ENCODE measurements around the gene ERBB4. TPM values are rescaled to one million over a fixed set of nuclear protein-coding genes. Genes with fewer than 3 reads are reported as not detected.
"Not testable (repeated sequence)": the region's sequence is repeated elsewhere in the genome, so short reads cannot be mapped to it uniquely, and the experiment has no call there.

ERBB4 gene
- total RNA-seq, 1 experiment from 2014 or later: 0.15 TPM

- no peaks in the 10 kb centered on the region for H3K27me3 ChIP-seq (ENCODE audit: control insufficient read depth, insufficient read depth, low read length)
- H3K4me1 ChIP-seq (ENCODE audit: control insufficient read depth, insufficient read depth, low read length): no peaks in the 10 kb centered on the region
- intact Hi-C loops (cut with micrococcal nuclease; ENCODE audit: unreplicated experiment): no loop called here
- no peaks in the 10 kb centered on the region for H3K36me3 ChIP-seq (ENCODE audit: control insufficient read depth, insufficient read depth, low read length)
- in situ Hi-C loops (cut with HindIII; ENCODE audit: low pct_unique_long_range_greater_than_20kb, low sequenced_read_pairs): no loop called here
- ATAC-seq (no peak), DNase-seq (ENCODE audit: low read depth, low spot score) (no peak)
- no peaks in the 10 kb centered on the region for H3K9me3 ChIP-seq (ENCODE audit: control insufficient read depth, insufficient read depth, low read depth, low read length)
- TF ChIP-seq SIN3A (IDR thresholded peaks at IDR 0.05; ENCODE audit: borderline replicate concordance, insufficient read depth, low read depth, low read length) (no peak), REST (IDR thresholded peaks at IDR 0.05; ENCODE audit: insufficient read depth in 1 of 2, low read depth in 2 of 2, low read length in 1 of 2) (no peak), CTCF (IDR thresholded peaks at IDR 0.05) (no peak), TCF7L2 (IDR thresholded peaks at IDR 0.05; ENCODE audit: low read depth, low read length) (no peak), POLR2AphosphoS5 (IDR thresholded peaks at IDR 0.05; ENCODE audit: low read depth, low read length) (no peak)
- H3K4me3 ChIP-seq (ENCODE audit: low read depth in 2 of 2, low read length in 2 of 2): no peak overlapping the region
- BruUV-seq (replicated peaks): no TSS peak
- CTCF ChIA-PET: no interaction called here
- POLR2A ChIA-PET: no interaction called here
- no peak overlapping the region for H3K27ac ChIP-seq (ENCODE audit: low read length)
These were observed 292.7 kb downstream of the ERBB4 start for GRCh38 chr2:212245880-212246279.

GRCh38 chr2:212242724-212243123 lies 295.9 kb downstream of the ERBB4 start:
- H3K4me1 ChIP-seq (ENCODE audit: control insufficient read depth, insufficient read depth, low read length): no peaks in the 10 kb centered on the region
- in situ Hi-C loops (cut with HindIII; ENCODE audit: low pct_unique_long_range_greater_than_20kb, low sequenced_read_pairs) (no loop called here), intact Hi-C loops (cut with micrococcal nuclease; ENCODE audit: unreplicated experiment) (no loop called here)
- H3K27ac ChIP-seq (ENCODE audit: low read length): no peak overlapping the region
- ATAC-seq: no peak
- no peak overlapping the region for H3K4me3 ChIP-seq (ENCODE audit: low read depth in 2 of 2, low read length in 2 of 2)
- no peaks in the 10 kb centered on the region for H3K27me3 ChIP-seq (ENCODE audit: control insufficient read depth, insufficient read depth, low read length)
- ChIA-PET POLR2A (no interaction called here), CTCF (no interaction called here)
- no peak for DNase-seq (ENCODE audit: low read depth, low spot score)
- BruUV-seq (replicated peaks): no TSS peak
- TF ChIP-seq SIN3A (IDR thresholded peaks at IDR 0.05; ENCODE audit: borderline replicate concordance, insufficient read depth, low read depth, low read length) (no peak), TCF7L2 (IDR thresholded peaks at IDR 0.05; ENCODE audit: low read depth, low read length) (no peak), POLR2AphosphoS5 (IDR thresholded peaks at IDR 0.05; ENCODE audit: low read depth, low read length) (no peak), CTCF (IDR thresholded peaks at IDR 0.05) (no peak), REST (IDR thresholded peaks at IDR 0.05; ENCODE audit: insufficient read depth in 1 of 2, low read depth in 2 of 2, low read length in 1 of 2) (no peak)
- no peaks in the 10 kb centered on the region for H3K9me3 ChIP-seq (ENCODE audit: control insufficient read depth, insufficient read depth, low read depth, low read length)
- no peaks in the 10 kb centered on the region for H3K36me3 ChIP-seq (ENCODE audit: control insufficient read depth, insufficient read depth, low read length)

GRCh38 chr2:212238152-212238551 lies 300.4 kb downstream of the ERBB4 start:
- H3K4me1 ChIP-seq (ENCODE audit: control insufficient read depth, insufficient read depth, low read length); H3K27me3 ChIP-seq (ENCODE audit: control insufficient read depth, insufficient read depth, low read length); POLR2A ChIA-PET; BruUV-seq (replicated peaks); H3K27ac ChIP-seq (ENCODE audit: low read length); CTCF ChIA-PET; H3K9me3 ChIP-seq (ENCODE audit: control insufficient read depth, insufficient read depth, low read depth, low read length); H3K36me3 ChIP-seq (ENCODE audit: control insufficient read depth, insufficient read depth, low read length); H3K4me3 ChIP-seq (ENCODE audit: low read depth in 2 of 2, low read length in 2 of 2); ATAC-seq; in situ Hi-C loops (cut with HindIII; ENCODE audit: low pct_unique_long_range_greater_than_20kb, low sequenced_read_pairs); DNase-seq (ENCODE audit: low read depth, low spot score); intact Hi-C loops (cut with micrococcal nuclease; ENCODE audit: unreplicated experiment): not testable (repeated sequence)
